HepG2 (cell line): ENCODE data around the gene AKAP14. TPM values are rescaled to one million over a fixed set of nuclear protein-coding genes. Genes with fewer than 3 reads are reported as not detected.

Experiments
- ATF2 ChIP-seq: sonication (generic); formaldehyde crosslinking; IDR thresholded peaks from 2 replicates; pipeline ENCODE4 v1.4.0; 2020; ENCODE audit warnings: missing genetic modification reagents
- GFI1 ChIP-seq: sonication (generic); formaldehyde crosslinking; IDR thresholded peaks from 2 replicates; pipeline ENCODE4 v1.5.0; 2020; ENCODE audit warnings: missing genetic modification reagents, mild to moderate bottlenecking, borderline replicate concordance
- HIVEP1 ChIP-seq: sonication (generic); formaldehyde crosslinking; IDR thresholded peaks from 2 replicates; pipeline ENCODE4 v1.4.0; 2020; ENCODE audit warnings: mild to moderate bottlenecking, missing genetic modification reagents
- KLF12 ChIP-seq: sonication (generic); formaldehyde crosslinking; IDR thresholded peaks from 2 replicates; pipeline ENCODE4 v1.4.0; 2020; ENCODE audit warnings: missing genetic modification reagents, borderline replicate concordance
- KLF16 ChIP-seq, 2 experiments: sonication (generic) in 1 of 2; formaldehyde crosslinking in 1 of 2; IDR thresholded peaks; 2 replicates each; pipeline versions ENCODE4 v1.6.1 to v1.8.0; 2016 to 2023; ENCODE audit warnings: missing genetic modification reagents in 2 of 2, missing compliant biosample characterization in 1 of 2
- KMT2A ChIP-seq: sonication (generic); formaldehyde crosslinking; IDR thresholded peaks from 2 replicates; pipeline ENCODE4 v1.4.0; 2020; ENCODE audit warnings: missing genetic modification reagents
- MED13 ChIP-seq: sonication (generic); formaldehyde crosslinking; IDR thresholded peaks from 2 replicates; pipeline ENCODE4 v1.5.0; 2020; ENCODE audit warnings: missing genetic modification reagents
- MXI1 ChIP-seq: IDR thresholded peaks from 3 replicates; pipeline ENCODE4 v1.6.1; 2012; ENCODE audit warnings: low read depth, low read length, inconsistent platforms, borderline replicate concordance
- MYC ChIP-seq: sonication (generic); formaldehyde crosslinking; IDR thresholded peaks from 2 replicates; pipeline ENCODE4 v1.9.0; 2021; ENCODE audit warnings: missing genetic modification reagents, borderline replicate concordance
- NFYB ChIP-seq: sonication (generic); formaldehyde crosslinking; IDR thresholded peaks from 2 replicates; pipeline ENCODE4 v1.4.0; 2020; ENCODE audit warnings: missing genetic modification reagents
- ONECUT2 ChIP-seq: sonication (generic); formaldehyde crosslinking; IDR thresholded peaks from 2 replicates; pipeline ENCODE4 v1.4.0; 2020; ENCODE audit warnings: missing genetic modification reagents
- POGK ChIP-seq: sonication (generic); formaldehyde crosslinking; conservative IDR thresholded peaks from 2 replicates; pipeline ENCODE4 v1.8.0; 2022; ENCODE audit warnings: mild to moderate bottlenecking, moderate library complexity, missing genetic modification reagents
- RBM39 ChIP-seq: fragments of 200-400 bp; formaldehyde crosslinking; IDR thresholded peaks from one replicate; pipeline ENCODE4 v1.6.1; 2018; ENCODE audit warnings: antibody characterized with exemption, mild to moderate bottlenecking, low read depth, low read length; ENCODE audit not compliant: poor library complexity, severe bottlenecking
- TBX2 ChIP-seq: sonication (generic); formaldehyde crosslinking; IDR thresholded peaks from 2 replicates; pipeline ENCODE4 v1.5.0; 2020; ENCODE audit warnings: missing genetic modification reagents, mild to moderate bottlenecking, borderline replicate concordance
- TFAP4 ChIP-seq: sonication (generic); IDR thresholded peaks from 2 replicates; pipeline ENCODE4 v1.6.1; 2016; ENCODE audit warnings: low read depth, borderline replicate concordance
- YEATS2 ChIP-seq: sonication (generic); formaldehyde crosslinking; IDR thresholded peaks from 2 replicates; pipeline ENCODE4 v1.4.0; 2020; ENCODE audit warnings: missing genetic modification reagents, borderline replicate concordance
- ZBTB37 ChIP-seq: sonication (generic); formaldehyde crosslinking; IDR thresholded peaks from 2 replicates; pipeline ENCODE4 v1.4.0; 2020; ENCODE audit warnings: mild to moderate bottlenecking, missing genetic modification reagents
- ZEB1 ChIP-seq: IDR thresholded peaks from 2 replicates; pipeline ENCODE4 v1.6.1; 2012; ENCODE audit warnings: mild to moderate bottlenecking, low read depth, inconsistent platforms; ENCODE audit not compliant: insufficient replicate concordance
- ZNF264 ChIP-seq: sonication (generic); formaldehyde crosslinking; IDR thresholded peaks from 2 replicates; pipeline ENCODE4 v1.4.0; 2020; ENCODE audit warnings: missing genetic modification reagents
- ZNF431 ChIP-seq: sonication (generic); formaldehyde crosslinking; IDR thresholded peaks from 2 replicates; pipeline ENCODE4 v1.9.0; 2022; ENCODE audit warnings: missing genetic modification reagents, low read depth, mild to moderate bottlenecking, borderline replicate concordance
- ZNF619 ChIP-seq: sonication (generic); formaldehyde crosslinking; IDR thresholded peaks from 2 replicates; pipeline ENCODE4 v1.4.0; 2020; ENCODE audit warnings: mild to moderate bottlenecking, missing genetic modification reagents
- ZNF674 ChIP-seq: sonication (generic); formaldehyde crosslinking; IDR thresholded peaks from 2 replicates; pipeline ENCODE4 v1.5.0; 2020; ENCODE audit warnings: low read depth, mild to moderate bottlenecking, missing genetic modification reagents
- polyA plus RNA-seq, 8 experiments: library from polyadenylated mRNA; depleted of rRNA in 3 of 8; stranded (reverse) in 7 of 8; unstranded in 1 of 8; fragments of >200 nt; fragmentation: Illumina TruSeq in 4 of 8; extraction: Trizol in 4 of 8; gene quantifications; 2 replicates each; pipeline versions ENCODE4 v1.2.1 to v1.2.3, GENCODE V29; 2011 to 2016; ENCODE audit warnings: low read depth in 4 of 8, missing spikeins in 1 of 8, mixed read lengths in 1 of 8; ENCODE audit not compliant: insufficient read depth in 1 of 8
- total RNA-seq, 5 experiments: library from RNA; depleted of rRNA; stranded (reverse); fragments of >200 nt; fragmentation: Illumina TruSeq; extraction: Trizol; gene quantifications; 2 replicates each; pipeline ENCODE4 v1.2.3, GENCODE V29; 2016; ENCODE audit warnings: low read depth in 1 of 5

Gene AKAP14
- total and polyA plus RNA-seq, 2 of the 13 experiments (the other 11 are each of a cell fraction or from before 2014, with no cell fraction given): 0.20 to 1.7 TPM

- TF ChIP-seq ATF2 (CRISPR knock-in tag) (0 out of 2 replicates have a peak, but pooled peaks have one; percentile 9), MYC (CRISPR knock-in tag) (no peak), HIVEP1 (CRISPR knock-in tag) (no peak), ZNF619 (CRISPR knock-in tag) (no peak), KLF12 (no peak), ZEB1 (no peak), KMT2A (CRISPR knock-in tag) (no peak), ZNF431 (CRISPR knock-in tag) (no peak), ZNF674 (CRISPR knock-in tag) (no peak), MED13 (CRISPR knock-in tag) (no peak), ZBTB37 (CRISPR knock-in tag) (no peak), POGK (CRISPR knock-in tag) (no peak), YEATS2 (CRISPR knock-in tag) (peak; percentile 65; the same call in 1 of the 2 replicates), TFAP4 (no peak), ONECUT2 (CRISPR knock-in tag) (no peak), ZNF264 (CRISPR knock-in tag) (peak; percentile 48; the same call in 1 of the 2 replicates), KLF16 (CRISPR knock-in tag; IDR thresholded peaks at IDR 0.05) (0 out of 4 replicates have a peak, but pooled peaks of 1 of the 2 experiments have one; percentile 22), MXI1 (peak; percentile 32; the same call in 1 of the 3 replicates), TBX2 (CRISPR knock-in tag) (peak; percentile 31; the same call in 1 of the 2 replicates), GFI1 (CRISPR knock-in tag) (peak; percentile 87), RBM39 (no peak), NFYB (CRISPR knock-in tag) (peak; percentile 96)
Measured at GRCh38 chrX:119885554-119886428, 9.9 kb upstream of the AKAP14 start (continued).
